Endothelial cell of umbilical vein (primary cell): Measurements from ENCODE around the gene EPN2.

Experiments used
- EZH2 ChIP-seq: IDR thresholded peaks from 2 replicates; pipeline ENCODE4 v1.6.1; 2012; ENCODE audit warnings: borderline replicate concordance, low read depth, mild to moderate bottlenecking, moderate library complexity, low read length, inconsistent platforms; ENCODE audit not compliant: severe bottlenecking
- GATA2 ChIP-seq: IDR thresholded peaks from 2 replicates; pipeline ENCODE4 v1.7.0; 2011; ENCODE audit warnings: low read depth, mild to moderate bottlenecking, moderate library complexity, mixed read lengths, low read length; ENCODE audit not compliant: insufficient read length, insufficient read depth
- MAX ChIP-seq: IDR thresholded peaks from 2 replicates; pipeline ENCODE4 v1.6.1; 2011; ENCODE audit not compliant: insufficient read depth, insufficient read length
- MYC ChIP-seq: IDR thresholded peaks from one replicate; pipeline ENCODE4 v1.6.1; 2011; ENCODE audit warnings: mild to moderate bottlenecking, low read depth, low read length
- POLR2A ChIP-seq: IDR thresholded peaks from 2 replicates; pipeline ENCODE4 v1.6.1; 2012; ENCODE audit warnings: low read depth, mild to moderate bottlenecking, control low read depth, low read length
- TF ChIP-seq, protein P1 (sequence below), 2 donors: IDR thresholded peaks; 1 replicate in 1 of 2; 2 replicates in 1 of 2; pipeline ENCODE4 v1.5.1; 2011; ENCODE audit warnings: low read length in 2 of 2, mild to moderate bottlenecking in 2 of 2, moderate library complexity in 2 of 2, control low read depth in 1 of 2, inconsistent platforms in 1 of 2, low read depth in 1 of 2; ENCODE audit not compliant: insufficient read depth in 1 of 2; ENCODE audit errors: extremely low read depth in 1 of 2

DNA sequence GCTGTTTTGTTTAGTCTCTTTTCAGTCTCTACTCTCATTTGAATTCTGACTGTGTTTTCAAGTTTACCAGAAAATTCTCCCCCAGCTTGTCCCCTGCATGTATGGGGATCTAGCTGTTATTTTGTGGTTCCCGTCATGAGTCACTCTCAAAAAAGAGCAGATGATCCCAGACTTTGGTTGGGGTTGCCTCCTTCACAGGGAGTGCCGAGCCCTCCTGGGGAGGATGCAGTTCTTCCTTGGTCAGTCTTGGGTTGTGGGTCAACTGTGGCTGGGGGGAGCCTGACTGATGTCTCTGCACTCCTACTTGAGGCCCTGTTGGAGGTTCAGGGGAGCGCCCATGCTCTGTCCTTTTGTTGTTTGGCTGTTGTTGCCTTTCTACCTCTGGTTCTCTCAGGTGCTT, 37.7 kb downstream of the EPN2 start:
- TF ChIP-seq, protein P1, sequence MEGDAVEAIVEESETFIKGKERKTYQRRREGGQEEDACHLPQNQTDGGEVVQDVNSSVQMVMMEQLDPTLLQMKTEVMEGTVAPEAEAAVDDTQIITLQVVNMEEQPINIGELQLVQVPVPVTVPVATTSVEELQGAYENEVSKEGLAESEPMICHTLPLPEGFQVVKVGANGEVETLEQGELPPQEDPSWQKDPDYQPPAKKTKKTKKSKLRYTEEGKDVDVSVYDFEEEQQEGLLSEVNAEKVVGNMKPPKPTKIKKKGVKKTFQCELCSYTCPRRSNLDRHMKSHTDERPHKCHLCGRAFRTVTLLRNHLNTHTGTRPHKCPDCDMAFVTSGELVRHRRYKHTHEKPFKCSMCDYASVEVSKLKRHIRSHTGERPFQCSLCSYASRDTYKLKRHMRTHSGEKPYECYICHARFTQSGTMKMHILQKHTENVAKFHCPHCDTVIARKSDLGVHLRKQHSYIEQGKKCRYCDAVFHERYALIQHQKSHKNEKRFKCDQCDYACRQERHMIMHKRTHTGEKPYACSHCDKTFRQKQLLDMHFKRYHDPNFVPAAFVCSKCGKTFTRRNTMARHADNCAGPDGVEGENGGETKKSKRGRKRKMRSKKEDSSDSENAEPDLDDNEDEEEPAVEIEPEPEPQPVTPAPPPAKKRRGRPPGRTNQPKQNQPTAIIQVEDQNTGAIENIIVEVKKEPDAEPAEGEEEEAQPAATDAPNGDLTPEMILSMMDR (IDR thresholded peaks at IDR 0.05; ENCODE audit: extremely low read depth in 1 of 2, insufficient read depth in 1 of 2, low read depth in 1 of 2, low read length in 2 of 2): no peak
- TF ChIP-seq EZH2 (no peak), MAX (no peak), MYC (no peak), POLR2A (no peak), GATA2 (no peak)
